ENCODE results near the gene VMP1.

VMP1 gene

DNA sequence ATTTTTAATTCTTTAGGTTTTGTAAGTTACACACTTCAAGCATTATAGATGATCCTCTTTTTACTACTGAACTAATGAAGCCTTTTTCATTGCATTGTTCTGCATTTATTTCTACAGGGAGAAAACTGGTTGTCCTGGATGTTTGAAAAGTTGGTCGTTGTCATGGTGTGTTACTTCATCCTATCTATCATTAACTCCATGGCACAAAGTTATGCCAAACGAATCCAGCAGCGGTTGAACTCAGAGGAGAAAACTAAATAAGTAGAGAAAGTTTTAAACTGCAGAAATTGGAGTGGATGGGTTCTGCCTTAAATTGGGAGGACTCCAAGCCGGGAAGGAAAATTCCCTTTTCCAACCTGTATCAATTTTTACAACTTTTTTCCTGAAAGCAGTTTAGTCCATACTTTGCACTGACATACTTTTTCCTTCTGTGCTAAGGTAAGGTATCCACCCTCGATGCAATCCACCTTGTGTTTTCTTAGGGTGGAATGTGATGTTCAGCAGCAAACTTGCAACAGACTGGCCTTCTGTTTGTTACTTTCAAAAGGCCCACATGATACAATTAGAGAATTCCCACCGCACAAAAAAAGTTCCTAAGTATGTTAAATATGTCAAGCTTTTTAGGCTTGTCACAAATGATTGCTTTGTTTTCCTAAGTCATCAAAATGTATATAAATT is 132.3 kb downstream of the VMP1 start:
- H3K4me1 ChIP-seq (ENCODE audit: control insufficient read depth, insufficient read depth, low read length): peaks cover 17% of the 10 kb centered on the region
- peaks cover 0 to 27% of the 10 kb centered on the region in 2 experiments; a peak in 1 of 3 replicates for H3K36me3 ChIP-seq (ENCODE audit: control insufficient read depth in 2 of 2, insufficient read depth in 1 of 2, low read length in 2 of 2)
- POLR2A ChIA-PET: interaction anchor here (0.6 to 4.5 kb wide), 14 partner anchors 9 to 132 kb away, joined by 3 to 63 read pairs (median 4); partner anchors contain the start of genes PTRH2, TUBD1 and VMP1
- TF ChIP-seq IKZF3 (tag by site-specific recombination; IDR thresholded peaks at IDR 0.05) (peak; percentile 55; the same call in 1 of the 2 replicates), ZNF404 (tag by site-specific recombination; IDR thresholded peaks at IDR 0.05) (no peak), MZF1 (tag by site-specific recombination; IDR thresholded peaks at IDR 0.05; ENCODE audit: borderline replicate concordance) (no peak), ZNF670 (tag by site-specific recombination; IDR thresholded peaks at IDR 0.05; ENCODE audit: low read depth) (no peak)
- TF ChIP-seq, protein P1, sequence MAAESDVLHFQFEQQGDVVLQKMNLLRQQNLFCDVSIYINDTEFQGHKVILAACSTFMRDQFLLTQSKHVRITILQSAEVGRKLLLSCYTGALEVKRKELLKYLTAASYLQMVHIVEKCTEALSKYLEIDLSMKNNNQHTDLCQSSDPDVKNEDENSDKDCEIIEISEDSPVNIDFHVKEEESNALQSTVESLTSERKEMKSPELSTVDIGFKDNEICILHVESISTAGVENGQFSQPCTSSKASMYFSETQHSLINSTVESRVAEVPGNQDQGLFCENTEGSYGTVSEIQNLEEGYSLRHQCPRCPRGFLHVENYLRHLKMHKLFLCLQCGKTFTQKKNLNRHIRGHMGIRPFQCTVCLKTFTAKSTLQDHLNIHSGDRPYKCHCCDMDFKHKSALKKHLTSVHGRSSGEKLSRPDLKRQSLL (tag by site-specific recombination; IDR thresholded peaks at IDR 0.05): no peak
- TF ChIP-seq, protein P2, sequence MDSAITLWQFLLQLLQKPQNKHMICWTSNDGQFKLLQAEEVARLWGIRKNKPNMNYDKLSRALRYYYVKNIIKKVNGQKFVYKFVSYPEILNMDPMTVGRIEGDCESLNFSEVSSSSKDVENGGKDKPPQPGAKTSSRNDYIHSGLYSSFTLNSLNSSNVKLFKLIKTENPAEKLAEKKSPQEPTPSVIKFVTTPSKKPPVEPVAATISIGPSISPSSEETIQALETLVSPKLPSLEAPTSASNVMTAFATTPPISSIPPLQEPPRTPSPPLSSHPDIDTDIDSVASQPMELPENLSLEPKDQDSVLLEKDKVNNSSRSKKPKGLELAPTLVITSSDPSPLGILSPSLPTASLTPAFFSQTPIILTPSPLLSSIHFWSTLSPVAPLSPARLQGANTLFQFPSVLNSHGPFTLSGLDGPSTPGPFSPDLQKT (IDR thresholded peaks at IDR 0.05; ENCODE audit: borderline replicate concordance, low read depth, low read length): no peak
- CTCF ChIA-PET: interaction anchor here (0.6 to 7.7 kb wide), 18 partner anchors 14 to 516 kb away, joined by 3 to 73 read pairs (median 3); partner anchors contain the start of gene RPS6KB1
- peak overlapping the region; percentile 70 for H3K4me3 ChIP-seq (ENCODE audit: low read depth, low read length)
- H3K9me3 ChIP-seq (ENCODE audit: control insufficient read depth, insufficient read depth, low read depth, low read length): no peaks in the 10 kb centered on the region
- H3K27ac ChIP-seq (ENCODE audit: extremely low read depth, low read depth, low read length): peak overlapping the region; percentile 95

DNA sequence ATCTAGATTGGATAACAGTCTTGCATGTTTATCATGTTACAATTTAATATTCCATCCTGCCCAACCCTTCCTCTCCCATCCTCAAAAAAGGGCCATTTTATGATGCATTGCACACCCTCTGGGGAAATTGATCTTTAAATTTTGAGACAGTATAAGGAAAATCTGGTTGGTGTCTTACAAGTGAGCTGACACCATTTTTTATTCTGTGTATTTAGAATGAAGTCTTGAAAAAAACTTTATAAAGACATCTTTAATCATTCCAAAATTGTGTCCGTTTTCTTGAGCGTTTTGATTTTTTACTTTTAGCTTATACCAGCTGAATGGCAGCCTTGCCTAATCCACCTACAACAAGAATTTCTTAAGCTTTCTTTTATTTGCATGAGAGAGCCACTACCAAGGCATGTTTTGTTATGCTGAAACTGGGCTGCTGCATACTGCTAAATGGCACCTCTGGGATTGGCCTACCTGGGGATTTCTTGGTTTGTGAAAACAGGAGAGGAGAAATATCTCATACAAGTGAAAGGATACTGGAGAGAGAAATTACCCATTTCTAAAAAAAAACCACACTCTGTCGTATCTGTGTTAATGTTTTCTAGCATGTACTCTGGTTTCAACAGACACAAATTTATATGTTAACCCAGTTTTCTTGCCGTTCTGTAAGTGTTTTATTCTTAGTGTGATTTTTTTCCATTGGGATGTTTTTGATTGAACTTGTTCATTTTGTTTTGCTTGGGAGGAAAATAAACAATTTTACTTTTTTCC is 133.1 kb downstream of the VMP1 start:
- TF ChIP-seq SETDB1 (IDR thresholded peaks at IDR 0.05; ENCODE audit: insufficient read length, low read length): no peak
- TF ChIP-seq, protein P3, sequence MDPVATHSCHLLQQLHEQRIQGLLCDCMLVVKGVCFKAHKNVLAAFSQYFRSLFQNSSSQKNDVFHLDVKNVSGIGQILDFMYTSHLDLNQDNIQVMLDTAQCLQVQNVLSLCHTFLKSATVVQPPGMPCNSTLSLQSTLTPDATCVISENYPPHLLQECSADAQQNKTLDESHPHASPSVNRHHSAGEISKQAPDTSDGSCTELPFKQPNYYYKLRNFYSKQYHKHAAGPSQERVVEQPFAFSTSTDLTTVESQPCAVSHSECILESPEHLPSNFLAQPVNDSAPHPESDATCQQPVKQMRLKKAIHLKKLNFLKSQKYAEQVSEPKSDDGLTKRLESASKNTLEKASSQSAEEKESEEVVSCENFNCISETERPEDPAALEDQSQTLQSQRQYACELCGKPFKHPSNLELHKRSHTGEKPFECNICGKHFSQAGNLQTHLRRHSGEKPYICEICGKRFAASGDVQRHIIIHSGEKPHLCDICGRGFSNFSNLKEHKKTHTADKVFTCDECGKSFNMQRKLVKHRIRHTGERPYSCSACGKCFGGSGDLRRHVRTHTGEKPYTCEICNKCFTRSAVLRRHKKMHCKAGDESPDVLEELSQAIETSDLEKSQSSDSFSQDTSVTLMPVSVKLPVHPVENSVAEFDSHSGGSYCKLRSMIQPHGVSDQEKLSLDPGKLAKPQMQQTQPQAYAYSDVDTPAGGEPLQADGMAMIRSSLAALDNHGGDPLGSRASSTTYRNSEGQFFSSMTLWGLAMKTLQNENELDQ (tag by site-specific recombination; IDR thresholded peaks at IDR 0.05; ENCODE audit: low read depth): no peak
- TF ChIP-seq, protein P4, sequence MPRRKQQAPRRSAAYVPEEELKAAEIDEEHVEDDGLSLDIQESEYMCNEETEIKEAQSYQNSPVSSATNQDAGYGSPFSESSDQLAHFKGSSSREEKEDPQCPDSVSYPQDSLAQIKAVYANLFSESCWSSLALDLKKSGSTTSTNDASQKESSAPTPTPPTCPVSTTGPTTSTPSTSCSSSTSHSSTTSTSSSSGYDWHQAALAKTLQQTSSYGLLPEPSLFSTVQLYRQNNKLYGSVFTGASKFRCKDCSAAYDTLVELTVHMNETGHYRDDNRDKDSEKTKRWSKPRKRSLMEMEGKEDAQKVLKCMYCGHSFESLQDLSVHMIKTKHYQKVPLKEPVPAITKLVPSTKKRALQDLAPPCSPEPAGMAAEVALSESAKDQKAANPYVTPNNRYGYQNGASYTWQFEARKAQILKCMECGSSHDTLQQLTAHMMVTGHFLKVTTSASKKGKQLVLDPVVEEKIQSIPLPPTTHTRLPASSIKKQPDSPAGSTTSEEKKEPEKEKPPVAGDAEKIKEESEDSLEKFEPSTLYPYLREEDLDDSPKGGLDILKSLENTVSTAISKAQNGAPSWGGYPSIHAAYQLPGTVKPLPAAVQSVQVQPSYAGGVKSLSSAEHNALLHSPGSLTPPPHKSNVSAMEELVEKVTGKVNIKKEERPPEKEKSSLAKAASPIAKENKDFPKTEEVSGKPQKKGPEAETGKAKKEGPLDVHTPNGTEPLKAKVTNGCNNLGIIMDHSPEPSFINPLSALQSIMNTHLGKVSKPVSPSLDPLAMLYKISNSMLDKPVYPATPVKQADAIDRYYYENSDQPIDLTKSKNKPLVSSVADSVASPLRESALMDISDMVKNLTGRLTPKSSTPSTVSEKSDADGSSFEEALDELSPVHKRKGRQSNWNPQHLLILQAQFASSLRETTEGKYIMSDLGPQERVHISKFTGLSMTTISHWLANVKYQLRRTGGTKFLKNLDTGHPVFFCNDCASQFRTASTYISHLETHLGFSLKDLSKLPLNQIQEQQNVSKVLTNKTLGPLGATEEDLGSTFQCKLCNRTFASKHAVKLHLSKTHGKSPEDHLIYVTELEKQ (tag by site-specific recombination; IDR thresholded peaks at IDR 0.05; ENCODE audit: borderline replicate concordance): no peak
- TF ChIP-seq, protein P5, sequence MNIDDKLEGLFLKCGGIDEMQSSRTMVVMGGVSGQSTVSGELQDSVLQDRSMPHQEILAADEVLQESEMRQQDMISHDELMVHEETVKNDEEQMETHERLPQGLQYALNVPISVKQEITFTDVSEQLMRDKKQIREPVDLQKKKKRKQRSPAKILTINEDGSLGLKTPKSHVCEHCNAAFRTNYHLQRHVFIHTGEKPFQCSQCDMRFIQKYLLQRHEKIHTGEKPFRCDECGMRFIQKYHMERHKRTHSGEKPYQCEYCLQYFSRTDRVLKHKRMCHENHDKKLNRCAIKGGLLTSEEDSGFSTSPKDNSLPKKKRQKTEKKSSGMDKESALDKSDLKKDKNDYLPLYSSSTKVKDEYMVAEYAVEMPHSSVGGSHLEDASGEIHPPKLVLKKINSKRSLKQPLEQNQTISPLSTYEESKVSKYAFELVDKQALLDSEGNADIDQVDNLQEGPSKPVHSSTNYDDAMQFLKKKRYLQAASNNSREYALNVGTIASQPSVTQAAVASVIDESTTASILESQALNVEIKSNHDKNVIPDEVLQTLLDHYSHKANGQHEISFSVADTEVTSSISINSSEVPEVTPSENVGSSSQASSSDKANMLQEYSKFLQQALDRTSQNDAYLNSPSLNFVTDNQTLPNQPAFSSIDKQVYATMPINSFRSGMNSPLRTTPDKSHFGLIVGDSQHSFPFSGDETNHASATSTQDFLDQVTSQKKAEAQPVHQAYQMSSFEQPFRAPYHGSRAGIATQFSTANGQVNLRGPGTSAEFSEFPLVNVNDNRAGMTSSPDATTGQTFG (tag by site-specific recombination; IDR thresholded peaks at IDR 0.05; ENCODE audit: borderline replicate concordance): no peak
- peak; percentile 44; the same call in 1 of the 2 replicates for TF ChIP-seq PRDM1 (tag by site-specific recombination; IDR thresholded peaks at IDR 0.05)
- TF ChIP-seq, protein P6, sequence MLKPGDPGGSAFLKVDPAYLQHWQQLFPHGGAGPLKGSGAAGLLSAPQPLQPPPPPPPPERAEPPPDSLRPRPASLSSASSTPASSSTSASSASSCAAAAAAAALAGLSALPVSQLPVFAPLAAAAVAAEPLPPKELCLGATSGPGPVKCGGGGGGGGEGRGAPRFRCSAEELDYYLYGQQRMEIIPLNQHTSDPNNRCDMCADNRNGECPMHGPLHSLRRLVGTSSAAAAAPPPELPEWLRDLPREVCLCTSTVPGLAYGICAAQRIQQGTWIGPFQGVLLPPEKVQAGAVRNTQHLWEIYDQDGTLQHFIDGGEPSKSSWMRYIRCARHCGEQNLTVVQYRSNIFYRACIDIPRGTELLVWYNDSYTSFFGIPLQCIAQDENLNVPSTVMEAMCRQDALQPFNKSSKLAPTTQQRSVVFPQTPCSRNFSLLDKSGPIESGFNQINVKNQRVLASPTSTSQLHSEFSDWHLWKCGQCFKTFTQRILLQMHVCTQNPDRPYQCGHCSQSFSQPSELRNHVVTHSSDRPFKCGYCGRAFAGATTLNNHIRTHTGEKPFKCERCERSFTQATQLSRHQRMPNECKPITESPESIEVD (tag by site-specific recombination; IDR thresholded peaks at IDR 0.05): peak; percentile 6; the same call in 1 of the 2 replicates
- no peak for TF ChIP-seq ZNF2 (tag by site-specific recombination; IDR thresholded peaks at IDR 0.05)
- Histone ChIP-seq H3K36me3 (ENCODE audit: control insufficient read depth in 2 of 2, insufficient read depth in 1 of 2, low read length in 2 of 2) (peaks cover 0 to 27% of the 10 kb centered on the region in 2 experiments; a peak in 1 of 3 replicates), H3K9me3 (ENCODE audit: control insufficient read depth, insufficient read depth, low read depth, low read length) (no peaks in the 10 kb centered on the region), H3K27ac (ENCODE audit: extremely low read depth, low read depth, low read length) (peak overlapping the region; percentile 95), H3K4me1 (ENCODE audit: control insufficient read depth, insufficient read depth, low read length) (peaks cover 24% of the 10 kb centered on the region), H3K4me3 (ENCODE audit: low read depth, low read length) (peak overlapping the region; percentile 70)
- POLR2A ChIA-PET: interaction anchor here (0.5 to 4.5 kb wide), 9 partner anchors 10 to 133 kb away, joined by 3 to 23 read pairs (median 4); partner anchors contain the start of genes PTRH2 and VMP1
- CTCF ChIA-PET: interaction anchor here (0.8 to 7.7 kb wide), 5 partner anchors 56 to 97 kb away, joined by 3 to 73 read pairs (median 3); no protein-coding TSS in a partner anchor
